B cell (primary cell): ENCODE data around the gene FTO. TPM values are rescaled to one million over a fixed set of nuclear protein-coding genes. Genes with fewer than 3 reads are reported as not detected.

Source experiments
- ATAC-seq: fragments of 200-7000 bp; cut with Tn5 transposase; one replicate; pipeline ENCODE4 v1.10.0; 2021; ENCODE audit warnings: low read depth, mild to moderate bottlenecking, moderate number of reproducible peaks, moderate library complexity
- CTCF ChIA-PET: fragments of 350-600 bp; sonication (Branson Sonifier 250); formaldehyde crosslinking; loops from one replicate; lab custom pipeline; 2021; ENCODE audit warnings: antibody characterized with exemption, inconsistent platforms; lab: Charles Lee
- POLR2A ChIA-PET: fragments of 350-600 bp; sonication (Branson Sonifier 250); formaldehyde crosslinking; loops from one replicate; lab custom pipeline; 2021; ENCODE audit warnings: antibody characterized with exemption; lab: Charles Lee
- DNase-seq: peaks from one replicate; pipeline ENCODE4 v3.0.0; 2013
- H2AFZ ChIP-seq: 2 replicates; pipeline ENCODE4 v1.6.1; 2012; ENCODE audit warnings: mild to moderate bottlenecking, low read depth, low read length; ENCODE audit not compliant: insufficient read depth, poor library complexity, severe bottlenecking
- H3K27ac ChIP-seq, 2 donors: 1 replicate in 1 of 2; 2 replicates in 1 of 2; pipeline ENCODE4 v1.5.1; 2012 to 2013; ENCODE audit warnings: low read length in 2 of 2, mild to moderate bottlenecking in 2 of 2, moderate library complexity in 1 of 2
- H3K27me3 ChIP-seq, 4 experiments: fragments of 200-600 bp in 1 of 4; sonication (generic) in 1 of 4; replicated peaks in 1 of 4; 1 replicate in 2 of 4; 2 replicates in 2 of 4; pipeline versions ENCODE4 v1.6.1 to v1.7.0; 2013 to 2016; ENCODE audit warnings: low read length in 3 of 4, mild to moderate bottlenecking in 2 of 4, mixed read lengths in 1 of 4, moderate library complexity in 1 of 4; ENCODE audit not compliant: insufficient read depth in 4 of 4, control insufficient read depth in 3 of 4; ENCODE audit errors: control extremely low read depth in 1 of 4
- H3K36me3 ChIP-seq, 2 experiments: replicated peaks in 1 of 2; 1 replicate in 1 of 2; 2 replicates in 1 of 2; pipeline versions ENCODE4 v1.6.1 to v1.7.1; 2013; ENCODE audit warnings: low read length in 1 of 2; ENCODE audit not compliant: insufficient read depth in 2 of 2, control insufficient read depth in 1 of 2; ENCODE audit errors: control extremely low read depth in 1 of 2, extremely low read depth in 1 of 2
- H3K4me1 ChIP-seq, 2 donors: fragments of 200-600 bp in 1 of 2; sonication (generic) in 1 of 2; 1 replicate in 1 of 2; 2 replicates in 1 of 2; pipeline versions ENCODE4 v1.5.1 to v1.6.1; 2013 to 2017; ENCODE audit warnings: low read length in 2 of 2; ENCODE audit not compliant: control insufficient read depth in 2 of 2, insufficient read depth in 2 of 2
- H3K4me2 ChIP-seq: replicated peaks from 2 replicates; pipeline ENCODE3; 2012; ENCODE audit warnings: mild to moderate bottlenecking, low read depth, low read length; ENCODE audit not compliant: poor library complexity, severe bottlenecking
- H3K4me3 ChIP-seq, 5 experiments: fragments of 200-600 bp in 1 of 5; sonication (generic) in 1 of 5; 1 replicate in 3 of 5; 2 replicates in 2 of 5; pipeline versions ENCODE4 v1.5.1 to v1.7.0; 2011 to 2016; ENCODE audit warnings: low read length in 4 of 5, mild to moderate bottlenecking in 4 of 5, low read depth in 2 of 5, control low read depth in 1 of 5, moderate library complexity in 1 of 5; ENCODE audit not compliant: insufficient read depth in 1 of 5; ENCODE audit errors: control extremely low read depth in 1 of 5, extremely low read depth in 1 of 5
- H3K79me2 ChIP-seq: fragments of 200-600 bp; sonication (generic); one replicate; pipeline ENCODE4 v1.6.0; 2016; ENCODE audit warnings: low read length; ENCODE audit not compliant: control insufficient read depth, insufficient read depth
- H3K9ac ChIP-seq: fragments of 200-600 bp; sonication (generic); 2 replicates; pipeline ENCODE4 v1.6.1; 2017; ENCODE audit warnings: mild to moderate bottlenecking, low read length, moderate library complexity
- H3K9me3 ChIP-seq, 3 donors: one replicate each; pipeline versions ENCODE4 v1.6.1 to v1.7.1; 2013; ENCODE audit warnings: low read length in 2 of 3; ENCODE audit not compliant: control insufficient read depth in 2 of 3, insufficient read depth in 1 of 3; ENCODE audit errors: control extremely low read depth in 1 of 3
- H4K20me1 ChIP-seq: 2 replicates; pipeline ENCODE4 v1.6.0; 2012; ENCODE audit warnings: mild to moderate bottlenecking, low read length; ENCODE audit not compliant: insufficient read depth, control insufficient read depth, poor library complexity, severe bottlenecking
- H3K27ac Mint-ChIP-seq: one replicate; pipeline ENCODE4 v1.8.0; 2021; ENCODE audit warnings: mixed read lengths
- H3K27me3 Mint-ChIP-seq: one replicate; pipeline ENCODE4 v1.8.0; 2021; ENCODE audit warnings: mixed read lengths
- H3K4me1 Mint-ChIP-seq: one replicate; pipeline ENCODE4 v1.8.0; 2021; ENCODE audit warnings: mixed read lengths
- H3K4me3 Mint-ChIP-seq: one replicate; pipeline ENCODE4 v1.8.0; 2021; ENCODE audit warnings: mixed read lengths
- H3K9me3 Mint-ChIP-seq: one replicate; pipeline ENCODE4 v1.8.0; 2022; ENCODE audit warnings: mixed read lengths; ENCODE audit not compliant: insufficient read depth
- EZH2 ChIP-seq: IDR thresholded peaks from 2 replicates; pipeline ENCODE4 v1.6.1; 2012; ENCODE audit warnings: borderline replicate concordance, low read depth, mild to moderate bottlenecking, moderate library complexity, low read length; ENCODE audit not compliant: insufficient read depth, poor library complexity, severe bottlenecking
- WGBS: methylation state at CpG from one replicate; pipeline ENCODE4 v1.1.5; 2013; ENCODE audit warnings: missing lambda C conversion rate; ENCODE audit not compliant: insufficient coverage; 5-methylcytosine and 5-hydroxymethylcytosine counted together
- intact Hi-C: fragments of 100-400 bp; cut with micrococcal nuclease; formaldehyde crosslinking; loops from one replicate; pipeline ENCODE4 v1.10.0; 2022
- polyA plus RNA-seq: library from polyadenylated mRNA; depleted of rRNA; stranded (reverse); fragments of >200 nt; gene quantifications from 2 replicates; pipeline ENCODE4 v1.2.3, GENCODE V29; 2012
- total RNA-seq, 2 donors: library from RNA; stranded (reverse); fragments of 120-200 nt in 1 of 2; gene quantifications; 1 replicate in 1 of 2; 2 replicates in 1 of 2; pipeline versions ENCODE4 v1.2.3 to v1.2.4, GENCODE V29; 2013 to 2022
- TF ChIP-seq, protein P1 (sequence below): fragments of 200-600 bp; IDR thresholded peaks from one replicate; pipeline ENCODE4 v1.8.0; 2022; ENCODE audit warnings: antibody characterized with exemption, mild to moderate bottlenecking

The FTO gene
- total and polyA plus RNA-seq, 2 donors (not counting 1 experiment from before 2014, with no cell fraction given) = 26.5 to 68.5 TPM

DNA sequence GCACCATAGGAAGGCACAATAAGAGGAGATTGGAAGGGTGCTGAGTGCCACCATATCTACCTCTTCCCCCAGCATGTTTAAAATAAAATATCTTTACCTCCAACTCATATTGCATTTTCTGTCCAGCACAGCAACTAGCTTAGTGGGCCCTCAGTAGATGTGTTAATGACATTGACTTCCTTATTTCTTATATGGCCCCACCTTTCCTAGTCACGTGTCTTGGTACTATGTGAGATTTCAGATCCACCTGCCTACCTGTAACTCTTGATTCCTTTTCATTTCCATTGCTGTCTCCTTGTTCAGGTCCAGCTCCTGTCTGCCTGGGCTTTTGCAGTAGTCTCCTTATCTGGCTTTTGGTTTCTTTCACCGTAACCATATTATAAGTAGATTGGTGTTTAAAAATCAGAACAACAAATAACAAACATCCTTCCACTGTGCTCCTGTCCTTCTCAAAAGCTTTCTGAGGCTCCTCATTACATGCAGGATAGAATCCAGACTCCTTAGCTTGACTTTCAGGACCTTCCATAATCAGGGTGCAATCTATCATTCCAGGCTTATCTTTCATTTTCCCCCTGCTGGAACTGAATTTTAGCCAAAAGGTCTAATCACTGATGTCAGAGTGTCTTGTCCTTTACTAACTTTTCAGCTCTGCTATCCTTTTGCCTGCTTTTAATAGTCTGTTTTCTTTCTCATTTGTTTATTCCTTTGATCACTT is 71.3 kb downstream of the FTO start:
- Histone ChIP-seq H3K9ac (no peak overlapping the region), H3K4me1 (peaks cover 25 to 47% of the 10 kb centered on the region in 2 donors), H3K27ac (no peak overlapping the region), H3K4me3 (no peak overlapping the region), H3K9me3 (no peaks in the 10 kb centered on the region), H2AFZ (no peak overlapping the region), H3K4me2 (no peak overlapping the region), H3K79me2 (peaks cover 63% of the 10 kb centered on the region), H3K36me3 (no peaks in the 10 kb centered on the region), H3K27me3 (no peaks in the 10 kb centered on the region), H4K20me1 (no peaks in the 10 kb centered on the region)
- Mint-ChIP-seq H3K27me3 (no peaks in the 10 kb centered on the region), H3K4me3 (no peak overlapping the region), H3K27ac (no peak overlapping the region), H3K9me3 (no peaks in the 10 kb centered on the region), H3K4me1 (peaks cover 2% of the 10 kb centered on the region)
- POLR2A ChIA-PET = no interaction called here
- intact Hi-C loops = no loop called here
- CTCF ChIA-PET = no interaction called here
- TF ChIP-seq, protein P1, sequence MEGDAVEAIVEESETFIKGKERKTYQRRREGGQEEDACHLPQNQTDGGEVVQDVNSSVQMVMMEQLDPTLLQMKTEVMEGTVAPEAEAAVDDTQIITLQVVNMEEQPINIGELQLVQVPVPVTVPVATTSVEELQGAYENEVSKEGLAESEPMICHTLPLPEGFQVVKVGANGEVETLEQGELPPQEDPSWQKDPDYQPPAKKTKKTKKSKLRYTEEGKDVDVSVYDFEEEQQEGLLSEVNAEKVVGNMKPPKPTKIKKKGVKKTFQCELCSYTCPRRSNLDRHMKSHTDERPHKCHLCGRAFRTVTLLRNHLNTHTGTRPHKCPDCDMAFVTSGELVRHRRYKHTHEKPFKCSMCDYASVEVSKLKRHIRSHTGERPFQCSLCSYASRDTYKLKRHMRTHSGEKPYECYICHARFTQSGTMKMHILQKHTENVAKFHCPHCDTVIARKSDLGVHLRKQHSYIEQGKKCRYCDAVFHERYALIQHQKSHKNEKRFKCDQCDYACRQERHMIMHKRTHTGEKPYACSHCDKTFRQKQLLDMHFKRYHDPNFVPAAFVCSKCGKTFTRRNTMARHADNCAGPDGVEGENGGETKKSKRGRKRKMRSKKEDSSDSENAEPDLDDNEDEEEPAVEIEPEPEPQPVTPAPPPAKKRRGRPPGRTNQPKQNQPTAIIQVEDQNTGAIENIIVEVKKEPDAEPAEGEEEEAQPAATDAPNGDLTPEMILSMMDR = no peak
- TF ChIP-seq EZH2 = no peak
- ATAC-seq = no peak
- no CpG with 5 or more reads among the region's 2 CpGs for WGBS
- DNase-seq = no peak

DNA sequence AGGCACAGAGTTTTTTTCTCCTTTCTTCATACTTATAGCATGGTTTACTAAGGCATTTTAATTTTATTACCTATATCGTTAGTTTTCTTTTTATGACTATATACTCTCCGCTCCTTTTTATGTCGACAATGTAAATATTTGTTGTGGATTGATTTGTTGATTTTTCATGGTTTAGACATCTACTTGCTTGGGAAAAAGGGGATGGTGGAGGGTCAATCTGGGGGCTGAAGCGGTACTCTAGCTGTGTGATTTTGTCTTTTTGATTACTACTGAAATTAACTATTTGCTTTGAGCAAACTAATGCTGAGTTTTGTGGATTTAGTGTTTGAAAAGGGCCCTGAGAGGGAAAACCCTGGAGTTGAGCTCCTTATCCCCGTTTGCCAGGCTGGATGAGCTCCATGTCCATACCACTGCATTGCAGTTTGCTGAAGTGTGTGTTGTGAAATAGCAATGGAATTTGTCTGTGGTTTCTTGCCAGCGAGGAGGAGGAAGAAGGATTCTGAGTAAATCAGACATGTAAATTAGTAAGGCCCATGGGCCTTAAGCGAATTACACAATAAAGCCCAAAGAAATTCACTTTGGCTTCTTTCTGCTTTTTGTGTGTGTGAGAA is 72.0 kb downstream of the FTO start:
- no peak overlapping the region for H2AFZ ChIP-seq
- peaks cover 2% of the 10 kb centered on the region for H3K4me1 Mint-ChIP-seq
- H4K20me1 ChIP-seq = peaks cover under 1% of the 10 kb centered on the region
- no peak overlapping the region for H3K4me3 Mint-ChIP-seq
- H3K4me2 ChIP-seq = no peak overlapping the region
- no peak overlapping the region for H3K27ac Mint-ChIP-seq
- no peak for DNase-seq
- no peak for ATAC-seq
- H3K79me2 ChIP-seq = peaks cover 68% of the 10 kb centered on the region
- no peaks in the 10 kb centered on the region for H3K9me3 Mint-ChIP-seq
- WGBS = 100% methylated on average over 2 of the region's 7 CpGs
- no peaks in the 10 kb centered on the region for H3K36me3 ChIP-seq
- ChIA-PET CTCF (interaction anchor here (0.7 kb wide), 1 partner anchor 19 kb away, joined by 3 read pairs; no protein-coding TSS in a partner anchor), POLR2A (no interaction called here)
- no peaks in the 10 kb centered on the region for H3K27me3 ChIP-seq
- H3K27ac ChIP-seq = no peak overlapping the region
- no peaks in the 10 kb centered on the region for H3K9me3 ChIP-seq
- H3K4me1 ChIP-seq = peaks cover 25 to 47% of the 10 kb centered on the region in 2 donors
- no peaks in the 10 kb centered on the region for H3K27me3 Mint-ChIP-seq
- intact Hi-C loops = no loop called here
- TF ChIP-seq, protein P1 = no peak
- H3K9ac ChIP-seq = no peak overlapping the region
- no peak overlapping the region for H3K4me3 ChIP-seq
